ENCODE results near the gene MAMDC4.
"Not testable (repeated sequence)": the region's sequence is repeated elsewhere in the genome, so short reads cannot be mapped to it uniquely, and the experiment has no call there.

MAMDC4 gene

GRCh38 chr9:136862849-136863622 is 10.9 kb downstream of the MAMDC4 start:
- DNase-seq (ENCODE audit: low spot score), result no peak

DNA sequence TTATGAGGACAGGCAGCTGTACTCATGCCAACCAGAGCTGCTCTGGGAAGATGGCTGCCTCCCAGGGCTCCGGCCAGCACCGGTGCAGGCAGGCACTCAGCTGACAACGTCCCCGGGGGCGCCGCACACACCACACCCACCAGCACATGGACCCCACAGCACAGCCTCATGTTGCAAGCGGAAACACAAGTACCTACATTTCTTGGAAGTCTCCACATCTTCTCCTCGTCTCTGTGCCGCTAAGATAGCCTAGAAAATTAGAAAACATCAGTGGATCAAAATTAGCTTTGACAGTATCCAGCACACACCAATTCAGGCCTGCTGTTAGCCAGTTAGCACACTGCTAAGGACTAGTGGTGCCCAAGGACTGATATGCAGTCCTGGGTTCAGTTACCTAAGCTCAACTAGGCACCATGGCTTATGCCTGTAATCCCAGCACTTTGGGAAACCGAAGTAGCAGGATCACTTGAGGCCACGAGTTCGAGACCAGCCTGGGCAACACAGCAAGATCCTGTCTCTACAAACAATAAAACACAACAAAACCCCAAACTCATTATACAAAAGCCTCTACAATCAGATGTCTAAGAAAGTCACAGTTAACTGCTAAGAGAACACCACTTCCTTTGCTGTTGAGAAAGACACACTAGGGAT is 11.6 kb downstream of the MAMDC4 start:
- no peak for DNase-seq (ENCODE audit: low spot score)

DNA sequence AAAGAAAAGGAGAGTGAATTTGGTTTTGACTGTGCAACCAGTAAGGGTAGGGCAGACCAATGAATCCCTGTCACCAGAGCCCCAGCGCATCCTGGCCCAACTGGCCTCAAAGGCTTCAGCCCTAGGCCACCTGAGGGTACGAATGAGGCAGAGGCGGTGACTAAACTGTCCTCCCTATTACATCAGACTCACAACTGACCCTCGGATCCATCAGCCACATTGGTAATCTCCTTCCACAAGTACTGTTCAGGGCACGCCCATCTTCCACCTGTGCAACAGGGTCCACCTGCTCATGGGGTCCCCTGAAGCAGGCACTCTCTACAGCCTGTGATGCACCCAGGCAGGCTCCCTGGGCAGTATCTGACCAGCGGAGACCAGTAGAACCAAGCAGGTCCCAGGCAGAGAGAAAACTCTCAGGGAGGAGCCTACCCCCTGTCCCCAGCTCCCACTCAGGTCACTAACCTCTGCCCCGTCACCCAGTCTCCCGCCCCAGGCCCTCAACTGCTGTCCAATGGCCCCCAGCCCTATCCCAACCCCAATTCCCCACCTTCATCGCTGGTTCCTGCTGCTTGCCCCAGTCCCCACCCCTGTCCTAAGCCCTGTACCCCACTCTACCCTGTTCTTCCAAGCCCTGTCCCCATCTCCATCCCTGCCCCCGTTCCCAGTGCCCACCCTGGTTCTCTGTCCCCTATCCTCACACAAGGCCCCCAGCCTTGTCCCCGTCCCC is 13.1 kb downstream of the MAMDC4 start:
- no peak for DNase-seq (ENCODE audit: low spot score)

DNA sequence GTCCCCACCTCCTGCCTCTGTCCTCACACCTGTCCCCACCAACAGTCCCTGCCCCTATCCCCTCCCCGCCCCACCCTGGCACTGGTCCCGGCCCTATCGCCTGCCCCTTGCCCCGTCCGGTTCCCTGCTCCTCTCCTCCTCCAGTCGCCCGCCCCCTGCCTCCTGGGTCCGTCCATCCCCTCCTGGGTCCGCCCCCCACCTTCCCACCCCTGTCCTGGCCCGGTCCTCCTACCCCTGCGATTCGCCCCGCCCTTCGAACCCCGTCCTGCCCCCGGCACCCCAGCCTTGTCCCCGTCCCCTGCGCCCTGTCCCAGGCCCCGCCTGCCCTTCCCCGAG is 13.6 kb downstream of the MAMDC4 start:
- DNase-seq (ENCODE audit: low spot score), result no peak

- DNase-seq (ENCODE audit: low spot score), result not testable (repeated sequence)
Observed at GRCh38 chr9:136866898-136867421, 14.8 kb downstream of the MAMDC4 start.

DNA sequence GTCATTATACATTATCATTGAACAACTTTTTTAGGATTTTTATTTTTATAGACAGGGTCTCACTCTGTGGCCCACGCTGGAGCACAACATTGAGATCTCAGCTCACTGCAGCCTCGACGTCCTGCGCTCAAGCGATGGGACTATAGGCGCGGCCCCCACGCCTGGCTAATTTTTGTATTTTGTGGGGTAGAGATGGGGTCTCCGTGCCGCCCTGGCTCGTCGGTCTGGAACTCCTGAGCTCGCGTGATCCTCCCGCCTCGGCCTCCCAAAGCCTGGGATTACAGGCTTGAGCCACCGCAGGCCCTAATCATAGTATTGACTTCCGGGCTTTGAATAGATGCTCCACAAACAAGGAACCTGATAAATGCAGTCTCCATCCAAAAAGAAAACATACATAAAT is 15.3 kb downstream of the MAMDC4 start:
- DNase-seq (ENCODE audit: low spot score), result peak; percentile 2

GRCh38 chr9:136867917-136868316 is 15.8 kb downstream of the MAMDC4 start:
- DNase-seq (ENCODE audit: low spot score), result peak; percentile 7

GRCh38 chr9:136868644-136869043 is 16.5 kb downstream of the MAMDC4 start:
- DNase-seq (ENCODE audit: low spot score), result peak; percentile 20

DNA sequence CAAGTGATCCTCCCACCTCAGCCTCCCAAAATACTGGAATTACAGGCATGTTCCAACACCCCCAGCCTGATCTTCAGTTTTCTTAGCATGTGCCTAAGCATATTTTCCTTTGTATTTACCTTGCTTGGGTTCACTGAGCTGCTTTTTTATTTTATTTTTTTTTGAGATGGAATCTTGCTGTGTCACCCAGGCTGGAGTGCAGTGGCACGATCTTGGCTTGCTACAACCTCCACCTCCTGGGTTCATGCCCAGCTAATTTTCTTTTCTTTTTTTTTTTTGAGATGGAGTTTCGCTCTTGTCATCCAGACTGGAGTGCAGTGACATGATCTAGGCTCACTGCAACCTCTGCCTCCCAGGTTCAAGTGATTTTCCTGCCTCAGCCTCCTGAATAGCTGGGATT is 17.5 kb downstream of the MAMDC4 start:
- not testable (repeated sequence) for DNase-seq (ENCODE audit: low spot score)

DNA sequence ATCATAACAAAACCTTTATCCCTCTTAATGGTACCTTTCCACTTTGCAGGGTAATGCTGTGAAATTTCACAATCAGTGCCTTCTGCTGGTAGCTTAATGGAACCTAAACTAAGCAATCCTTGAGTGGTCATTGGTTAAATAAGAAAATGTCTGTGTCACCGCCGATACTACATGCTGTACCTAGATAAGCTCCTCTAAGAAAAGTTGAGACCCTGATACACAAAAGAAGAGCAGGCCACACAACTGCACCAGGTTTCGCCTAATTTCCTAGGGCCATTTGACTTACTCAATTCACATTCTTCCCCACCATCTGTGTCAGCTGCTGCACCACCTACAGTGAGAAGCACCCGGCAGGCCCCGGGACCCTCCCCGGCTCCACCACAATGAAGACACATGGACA is 23.0 kb downstream of the MAMDC4 start:
- DNase-seq (ENCODE audit: low spot score), result no peak

- DNase-seq (ENCODE audit: low spot score), result no peak
Observed at GRCh38 chr9:136876476-136876875, 24.3 kb downstream of the MAMDC4 start.

DNA sequence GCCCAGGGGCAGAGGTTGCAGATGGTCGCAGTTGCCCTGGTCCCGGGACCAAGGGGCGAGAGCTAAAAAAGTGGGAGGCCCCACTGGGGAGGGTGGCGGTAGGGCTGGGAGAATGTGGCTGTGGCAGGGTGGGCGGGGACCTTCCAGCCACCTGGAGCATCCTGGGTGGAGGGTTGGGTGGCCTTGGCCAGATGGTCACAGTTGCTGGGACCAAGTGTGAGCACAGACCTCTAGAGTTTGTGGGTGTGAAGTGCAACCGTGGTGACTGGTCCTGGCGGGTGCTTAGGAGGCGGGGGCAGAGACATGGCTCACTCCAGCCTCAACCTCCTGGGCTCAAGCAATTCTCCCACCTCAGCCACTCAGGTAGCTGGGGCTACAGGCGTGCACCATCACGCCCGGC is 28.5 kb downstream of the MAMDC4 start:
- peak; percentile 36 for DNase-seq (ENCODE audit: low spot score)

DNA sequence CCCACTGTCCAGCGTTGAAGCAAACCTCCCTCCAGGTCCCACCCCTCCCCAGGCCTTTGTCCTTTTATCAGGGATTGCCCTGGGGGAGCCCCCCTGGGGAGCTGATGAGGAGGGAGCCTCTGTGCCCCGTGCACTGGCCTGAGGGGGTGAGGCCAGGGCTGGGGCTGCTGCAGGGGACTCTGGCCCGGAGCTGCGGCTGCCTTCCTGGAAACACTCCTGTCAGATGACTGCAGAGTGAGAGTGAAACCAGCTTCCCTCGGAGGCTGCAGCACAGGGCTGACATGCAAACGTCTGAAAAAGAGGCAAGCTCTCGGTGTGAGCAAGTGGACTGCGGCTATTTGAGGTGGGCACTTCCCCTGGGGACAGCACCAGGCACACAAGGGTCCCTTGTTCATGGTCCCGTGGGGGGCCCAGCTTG is 29.6 kb downstream of the MAMDC4 start:
- DNase-seq (ENCODE audit: low spot score), result peak; percentile 15

- peak; percentile 21 for DNase-seq (ENCODE audit: low spot score)
Observed at GRCh38 chr9:136882109-136882946, 30.2 kb downstream of the MAMDC4 start.

- not testable (repeated sequence) for DNase-seq (ENCODE audit: low spot score)
Observed at GRCh38 chr9:136882947-136883283, 30.8 kb downstream of the MAMDC4 start.

DNA sequence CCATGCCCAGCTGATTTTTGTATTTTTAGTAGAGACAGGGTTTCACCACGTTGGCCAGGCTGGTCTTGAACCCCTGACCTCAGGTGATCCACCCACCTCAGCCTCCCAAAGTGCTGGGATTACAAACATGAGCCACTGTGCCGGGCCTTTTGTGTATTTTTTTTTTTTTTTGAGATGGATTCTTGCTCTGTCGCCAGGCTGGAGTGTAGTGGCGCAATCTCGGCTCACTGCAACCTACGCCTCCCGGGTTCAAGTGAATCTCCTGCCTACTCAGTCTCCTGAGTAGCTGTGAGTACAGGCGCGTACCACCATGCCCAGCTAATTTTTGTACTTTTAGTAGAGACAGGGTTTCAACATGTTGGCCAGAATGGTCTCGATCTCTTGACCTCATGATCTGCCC is 31.5 kb downstream of the MAMDC4 start:
- not testable (repeated sequence) for DNase-seq (ENCODE audit: low spot score)

- peak; percentile 100 for DNase-seq (ENCODE audit: low spot score)
Observed at GRCh38 chr9:136885950-136886578, 33.9 kb downstream of the MAMDC4 start, which contains the start of gene TRAF2. TSS of gene TRAF2 (plus strand) at chr9:136886516. CDS start at chr9:136898741, 12,225 bp downstream.

DNA sequence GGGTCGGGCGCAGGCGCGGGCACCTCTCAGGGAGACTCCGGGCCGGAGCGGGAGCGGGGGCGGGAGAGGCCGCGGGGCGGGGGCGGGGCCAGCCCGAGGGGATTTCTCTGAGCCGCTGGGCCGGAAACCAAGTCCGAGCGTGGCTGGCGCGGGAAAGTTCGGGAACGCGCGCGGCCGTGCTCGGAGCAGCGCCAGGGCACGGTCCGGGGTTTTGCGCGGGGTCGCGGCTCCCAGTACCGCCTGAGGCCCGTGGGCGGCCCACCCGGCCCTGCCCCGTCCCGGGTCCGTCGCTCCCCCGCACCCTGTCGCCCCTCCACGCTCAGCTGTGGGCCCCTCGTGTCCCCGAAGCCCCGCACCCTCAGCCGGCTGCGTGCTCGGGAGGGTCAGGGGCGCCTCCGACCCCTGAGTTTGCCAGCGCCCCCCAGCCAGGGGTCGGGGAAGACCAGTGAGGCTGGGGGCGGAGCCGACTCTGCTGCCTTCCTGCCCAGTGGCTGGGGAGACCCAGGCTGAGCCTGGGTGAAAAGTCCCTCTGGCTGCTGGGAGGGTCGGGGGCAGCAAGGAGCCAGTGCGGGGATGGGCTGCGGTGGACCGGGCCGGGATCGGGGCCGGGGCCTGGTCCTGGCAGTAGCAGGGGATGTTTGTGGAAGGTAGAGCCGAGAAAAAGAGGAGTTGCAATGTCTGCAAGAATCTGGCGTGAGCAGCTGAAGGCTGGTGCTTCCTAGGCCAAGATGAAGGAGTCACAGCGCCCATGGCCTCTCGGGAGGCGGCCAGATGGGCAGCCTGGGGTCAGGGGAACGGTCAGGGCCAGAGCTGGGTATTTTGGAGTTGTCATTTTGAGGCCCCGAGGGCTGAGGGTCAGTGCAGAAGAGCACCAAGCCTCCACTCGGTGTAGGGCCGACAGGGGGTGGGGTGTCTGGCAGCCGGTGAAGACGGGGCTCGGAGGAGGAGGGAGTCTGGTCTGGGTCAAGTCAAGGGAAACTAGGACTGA is 34.8 kb downstream of the MAMDC4 start:
- peak; percentile 69 for DNase-seq (ENCODE audit: low spot score)

DNA sequence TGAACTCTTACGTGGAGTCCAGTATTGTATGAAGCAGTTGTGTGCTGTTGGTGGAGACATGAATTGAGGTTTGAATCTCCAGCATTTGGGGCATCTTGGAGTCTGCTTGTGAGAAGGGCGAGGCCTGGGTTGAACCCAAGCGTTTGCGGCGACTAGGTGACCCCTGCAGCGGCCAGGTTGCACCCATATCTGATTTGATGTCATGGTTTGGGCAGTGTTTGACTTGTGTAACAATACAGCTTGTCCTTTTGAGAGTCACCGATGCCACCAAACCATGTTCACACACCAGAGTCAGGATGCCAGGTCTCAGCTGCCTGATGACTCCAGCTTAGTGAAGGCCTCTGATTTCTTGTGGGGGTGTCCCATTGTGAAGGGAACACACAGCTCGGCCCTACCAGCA is 36.3 kb downstream of the MAMDC4 start:
- DNase-seq (ENCODE audit: low spot score), result peak; percentile 4

GRCh38 chr9:136889858-136890257 is 37.7 kb downstream of the MAMDC4 start:
- DNase-seq (ENCODE audit: low spot score), result peak; percentile 6
